HCT116 (cell line): ENCODE results near the gene MAP2K2. TPM values are rescaled to one million over a fixed set of nuclear protein-coding genes. Genes with fewer than 3 reads are reported as not detected.
A peak's percentile ranks its signal among the peaks of the same experiment; 100 is the strongest.

Experiments
- ATAC-seq: fragments of 200-7000 bp; cut with Tn5 transposase; 2 replicates; pipeline ENCODE4 v1.9.1; 2020; ENCODE audit warnings: mild to moderate bottlenecking, moderate library complexity
- BruUV-seq: library from RNA; stranded (reverse); fragments of 400-500 nt; replicated peaks from 2 replicates; lab custom pipeline; 2021; lab: Mats Ljungman, UMichigan
- CTCF ChIA-PET: fragments of 300-600 bp; sonication (Branson Sonifier 250); formaldehyde crosslinking; loops from one replicate; lab custom pipeline; 2021; ENCODE audit warnings: antibody characterized with exemption; lab: Charles Lee
- POLR2A ChIA-PET: fragments of 300-600, 350-600 bp; sonication (Branson Sonifier 250); formaldehyde crosslinking; loops from one replicate; lab custom pipeline; 2021; ENCODE audit warnings: antibody characterized with exemption; lab: Charles Lee
- RAD21 ChIA-PET, 2 experiments: fragments of 300-600 bp; sonication (Branson Sonifier 250); formaldehyde crosslinking; loops; one replicate each; lab custom pipeline; 2023; ENCODE audit warnings: low total read pairs in 2 of 2; ENCODE audit not compliant: uncharacterized antibody in 2 of 2, unreplicated experiment in 2 of 2, low non-redundant PET in 1 of 2; lab: Charles Lee
- DNase-seq: peaks from one replicate; pipeline ENCODE4 v3.0.0-alpha.2; 2010; ENCODE audit warnings: low read depth, low spot score
- H2AFZ ChIP-seq: fragments of 200-600 bp; shearing (Covaris generic), sonication (generic); 2 replicates; pipeline ENCODE4 v1.6.1; 2017; ENCODE audit warnings: low read depth, mixed run types, mixed read lengths, antibody characterized with exemption, low read length; ENCODE audit not compliant: poor library complexity, severe bottlenecking
- H3K27ac ChIP-seq: 2 replicates; pipeline ENCODE4 v1.5.1; 2012; ENCODE audit warnings: low read depth, low read length
- H3K27me3 ChIP-seq: fragments of 200-600 bp; sonication (generic); 2 replicates; pipeline ENCODE4 v1.6.1; 2016; ENCODE audit warnings: mixed run types, low read length, mixed read lengths; ENCODE audit not compliant: insufficient read depth
- H3K36me3 ChIP-seq, 2 experiments: fragments of 200-500 bp in 1 of 2; fragments of 200-600 bp in 1 of 2; sonication (Bioruptor generic) in 1 of 2; sonication (generic) in 1 of 2; 2 replicates each; pipeline versions ENCODE4 v1.5.1 to v1.6.1; 2014 to 2016; ENCODE audit warnings: low read length in 2 of 2, inconsistent platforms in 1 of 2, mixed read lengths in 1 of 2, mixed run types in 1 of 2; ENCODE audit not compliant: insufficient read depth in 2 of 2, control insufficient read depth in 1 of 2
- H3K4me1 ChIP-seq, 2 experiments: fragments of 200-600 bp in 1 of 2; sonication (generic) in 1 of 2; 2 replicates each; pipeline versions ENCODE4 v1.5.1 to v1.6.1; 2012 to 2017; ENCODE audit warnings: low read length in 2 of 2, inconsistent platforms in 1 of 2, mild to moderate bottlenecking in 1 of 2, mixed read lengths in 1 of 2, mixed run types in 1 of 2, moderate library complexity in 1 of 2; ENCODE audit not compliant: insufficient read depth in 2 of 2, control insufficient read depth in 1 of 2
- H3K4me2 ChIP-seq: fragments of 200-600 bp; sonication (generic); 2 replicates; pipeline ENCODE4 v1.6.1; 2017; ENCODE audit warnings: mixed run types, low read length, mixed read lengths
- H3K4me3 ChIP-seq, 2 experiments: fragments of 200-600 bp in 1 of 2; sonication (generic) in 1 of 2; replicated peaks in 1 of 2; 2 replicates each; pipeline ENCODE4 v1.5.1; 2011 to 2016; ENCODE audit warnings: low read length in 2 of 2, control low read depth in 1 of 2, low read depth in 1 of 2, mild to moderate bottlenecking in 1 of 2, mixed read lengths in 1 of 2, mixed run types in 1 of 2
- H3K79me2 ChIP-seq: fragments of 200-600 bp; sonication (generic); 2 replicates; pipeline ENCODE4 v1.6.1; 2017; ENCODE audit warnings: mild to moderate bottlenecking, mixed run types, low read length, moderate library complexity, mixed read lengths; ENCODE audit not compliant: insufficient read depth
- H3K9ac ChIP-seq: fragments of 200-600 bp; sonication (generic); 2 replicates; pipeline ENCODE4 v1.6.1; 2016; ENCODE audit warnings: low read length, mixed read lengths
- H3K9me2 ChIP-seq: fragments of 200-600 bp; sonication (generic), shearing (Covaris generic); 2 replicates; pipeline ENCODE4 v1.6.1; 2017; ENCODE audit warnings: mixed run types, mild to moderate bottlenecking, moderate library complexity; ENCODE audit not compliant: insufficient read depth
- H3K9me3 ChIP-seq, 2 experiments: fragments of 200-500 bp in 1 of 2; fragments of 200-600 bp in 1 of 2; sonication (Bioruptor generic) in 1 of 2; sonication (generic) in 1 of 2; 2 replicates each; pipeline ENCODE4 v1.6.1; 2014 to 2017; ENCODE audit warnings: low read length in 2 of 2, mixed read lengths in 2 of 2, inconsistent platforms in 1 of 2, low read depth in 1 of 2, mild to moderate bottlenecking in 1 of 2, mixed run types in 1 of 2, moderate library complexity in 1 of 2; ENCODE audit not compliant: control insufficient read depth in 1 of 2, insufficient read depth in 1 of 2
- H4K20me1 ChIP-seq: fragments of 200-600 bp; sonication (generic), shearing (Covaris generic); 2 replicates; pipeline ENCODE4 v1.6.1; 2017; ENCODE audit warnings: mixed run types, mild to moderate bottlenecking, moderate library complexity; ENCODE audit not compliant: insufficient read depth
- CBX3 ChIP-seq: IDR thresholded peaks from 2 replicates; pipeline ENCODE4 v1.6.1; 2012; ENCODE audit warnings: low read depth
- EGR1 ChIP-seq: IDR thresholded peaks from 2 replicates; pipeline ENCODE4 v1.6.1; 2012; ENCODE audit warnings: low read depth
- FOSL1 ChIP-seq: IDR thresholded peaks from 2 replicates; pipeline ENCODE4 v1.6.1; 2012; ENCODE audit warnings: low read depth
- JUND ChIP-seq: IDR thresholded peaks from 2 replicates; pipeline ENCODE4 v1.6.1; 2012
- POLR2AphosphoS5 ChIP-seq: IDR thresholded peaks from 2 replicates; pipeline ENCODE4 v1.6.1; 2011; ENCODE audit warnings: mild to moderate bottlenecking, low read depth, low read length, moderate library complexity
- RAD21 ChIP-seq: IDR thresholded peaks from 2 replicates; pipeline ENCODE4 v1.6.1; 2012; ENCODE audit warnings: low read depth, mild to moderate bottlenecking
- SP1 ChIP-seq: IDR thresholded peaks from 2 replicates; pipeline ENCODE4 v1.6.1; 2012; ENCODE audit warnings: low read depth
- SRF ChIP-seq: IDR thresholded peaks from 2 replicates; pipeline ENCODE4 v1.6.1; 2012; ENCODE audit warnings: low read depth
- TCF7L2 ChIP-seq: IDR thresholded peaks from 2 replicates; pipeline ENCODE4 v1.7.0; 2011; ENCODE audit warnings: borderline replicate concordance, inconsistent platforms; ENCODE audit not compliant: insufficient read depth, insufficient read length; ENCODE audit errors: extremely low read depth
- YY1 ChIP-seq: IDR thresholded peaks from 2 replicates; pipeline ENCODE4 v1.6.1; 2011; ENCODE audit warnings: low read length, low read depth, moderate library complexity, mild to moderate bottlenecking; ENCODE audit not compliant: insufficient replicate concordance; ENCODE audit errors: extremely low read depth
- ZFX ChIP-seq: fragments of 450-650 bp; IDR thresholded peaks from 2 replicates; pipeline ENCODE4 v1.6.1; 2017
- intact Hi-C: fragments of 100-400 bp; cut with micrococcal nuclease; formaldehyde crosslinking; loops from 2 replicates; pipeline ENCODE4 v1.10.0; 2022
- total RNA-seq: library from RNA; stranded (reverse); gene quantifications from one replicate; pipeline ENCODE4 v1.2.1, GENCODE V29; 2021; ENCODE audit not compliant: unreplicated experiment
- TF ChIP-seq, protein P1 (sequence below): IDR thresholded peaks from 2 replicates; pipeline ENCODE4 v1.6.1; 2011; ENCODE audit warnings: mild to moderate bottlenecking, low read length, moderate library complexity; ENCODE audit not compliant: insufficient replicate concordance; ENCODE audit errors: extremely low read depth

The MAP2K2 gene
- total RNA-seq, 1 experiment from 2014 or later = 186 TPM

DNA sequence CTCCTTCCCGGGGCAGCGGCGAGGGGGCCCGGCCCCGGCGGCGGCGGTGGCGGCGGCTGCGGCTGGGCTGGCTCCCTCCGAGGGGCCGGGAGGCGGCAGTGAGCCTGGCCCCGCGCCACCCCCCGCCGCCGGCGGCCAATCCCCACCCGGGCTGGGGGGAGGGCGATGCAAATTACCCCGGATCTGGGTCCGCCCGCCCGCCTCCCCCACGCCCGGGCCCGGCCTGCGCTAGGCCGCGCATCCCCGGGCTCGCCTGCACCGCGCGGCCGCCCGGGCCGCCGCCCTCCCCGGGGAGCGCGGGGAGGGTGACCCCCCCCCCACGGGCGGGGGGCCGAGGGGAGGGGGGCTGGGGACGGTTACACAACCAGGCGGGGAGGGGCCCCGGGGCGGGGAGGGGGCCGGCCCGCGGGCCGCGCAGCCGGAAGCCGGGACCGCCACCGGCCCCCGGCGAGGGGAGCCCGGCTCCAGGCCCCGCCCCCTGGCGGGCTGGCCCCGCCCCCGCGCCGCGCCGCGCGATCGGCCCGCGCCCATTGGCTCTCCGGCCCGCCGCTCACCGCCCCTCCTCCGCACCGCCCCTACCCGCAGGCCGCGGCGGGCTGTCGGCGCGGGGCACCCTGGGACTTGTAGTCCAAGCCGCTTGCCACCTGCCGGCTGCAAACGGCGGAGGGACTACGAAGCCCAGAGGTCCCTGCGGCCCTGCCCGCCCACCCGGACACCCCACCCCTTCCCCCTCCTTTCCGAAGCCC, 58.3 kb downstream of the MAP2K2 start:
- H3K4me3 ChIP-seq = peak overlapping the region; percentile 80 to 82
- peak overlapping the region; percentile 91; the same call in 1 of the 2 replicates for H3K9ac ChIP-seq
- intact Hi-C loops = loop anchor here (5.0 to 10.0 kb wide), 3 partner anchors 69 to 361 kb away; partner anchors contain the start of genes ANKRD24, PIP5K1C, SIRT6 and TJP3
- CTCF ChIA-PET = no interaction called here
- H3K27me3 ChIP-seq = no peaks in the 10 kb centered on the region
- no TSS peak for BruUV-seq
- ATAC-seq = peak; percentile 78
- peak overlapping the region; percentile 96 for H3K27ac ChIP-seq
- RAD21 ChIA-PET = no interaction called here
- POLR2A ChIA-PET = no interaction called here
- H3K4me1 ChIP-seq = peaks cover 34 to 46% of the 10 kb centered on the region in 2 experiments
- peak; percentile 91 for DNase-seq
- H3K4me2 ChIP-seq = peak overlapping the region; percentile 89; the same call in 1 of the 2 replicates
- TF ChIP-seq EGR1 = peak; percentile 33
- peak; percentile 57; the same call in 1 of the 2 replicates for TF ChIP-seq POLR2AphosphoS5
- TF ChIP-seq RAD21 = no peak
- TF ChIP-seq, protein P1, sequence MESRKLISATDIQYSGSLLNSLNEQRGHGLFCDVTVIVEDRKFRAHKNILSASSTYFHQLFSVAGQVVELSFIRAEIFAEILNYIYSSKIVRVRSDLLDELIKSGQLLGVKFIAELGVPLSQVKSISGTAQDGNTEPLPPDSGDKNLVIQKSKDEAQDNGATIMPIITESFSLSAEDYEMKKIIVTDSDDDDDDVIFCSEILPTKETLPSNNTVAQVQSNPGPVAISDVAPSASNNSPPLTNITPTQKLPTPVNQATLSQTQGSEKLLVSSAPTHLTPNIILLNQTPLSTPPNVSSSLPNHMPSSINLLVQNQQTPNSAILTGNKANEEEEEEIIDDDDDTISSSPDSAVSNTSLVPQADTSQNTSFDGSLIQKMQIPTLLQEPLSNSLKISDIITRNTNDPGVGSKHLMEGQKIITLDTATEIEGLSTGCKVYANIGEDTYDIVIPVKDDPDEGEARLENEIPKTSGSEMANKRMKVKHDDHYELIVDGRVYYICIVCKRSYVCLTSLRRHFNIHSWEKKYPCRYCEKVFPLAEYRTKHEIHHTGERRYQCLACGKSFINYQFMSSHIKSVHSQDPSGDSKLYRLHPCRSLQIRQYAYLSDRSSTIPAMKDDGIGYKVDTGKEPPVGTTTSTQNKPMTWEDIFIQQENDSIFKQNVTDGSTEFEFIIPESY = no peak
- TF ChIP-seq FOSL1 = no peak
- no peak for TF ChIP-seq YY1
- no peak for TF ChIP-seq SRF
- TF ChIP-seq JUND = no peak
- TF ChIP-seq ZFX = peak; percentile 99
- peak; percentile 81 for TF ChIP-seq SP1
- no peak for TF ChIP-seq TCF7L2
- no peak for TF ChIP-seq CBX3
- H3K9me3 ChIP-seq = no peaks in the 10 kb centered on the region
- no peak overlapping the region for H2AFZ ChIP-seq
- H3K79me2 ChIP-seq = peaks cover 45% of the 10 kb centered on the region
- no peaks in the 10 kb centered on the region for H3K9me2 ChIP-seq
- H3K36me3 ChIP-seq = peaks cover 0 to 11% of the 10 kb centered on the region in 2 experiments; a peak in 1 of 4 replicates
- peaks cover 11% of the 10 kb centered on the region; the same call in 1 of the 2 replicates for H4K20me1 ChIP-seq
